Pons (tissue), 1 donor: ENCODE results near the gene BCKDHB.

Experiments used
- DNase-seq: peaks from one replicate; pipeline ENCODE4 v3.0.0-alpha.2; 2016; ENCODE audit warnings: low spot score

The BCKDHB gene

DNA sequence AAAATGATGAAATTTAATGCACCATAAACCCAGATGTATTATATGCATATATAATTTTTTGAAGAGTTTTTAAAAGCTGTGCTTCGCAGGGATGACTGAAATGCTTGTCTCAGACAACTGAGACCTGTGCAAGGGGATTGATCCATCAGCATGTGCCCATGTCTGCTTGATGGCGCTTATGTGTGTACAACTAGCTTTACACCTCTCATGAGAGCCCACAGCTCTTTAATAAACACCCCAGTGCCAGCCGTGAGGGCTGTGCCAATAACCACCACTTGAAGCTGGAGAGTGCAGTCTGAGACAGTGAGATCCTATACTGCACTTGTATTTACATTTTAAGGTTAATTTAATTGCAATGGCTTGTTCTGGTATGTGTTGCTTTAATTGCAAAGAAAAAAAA, 225.5 kb downstream of the BCKDHB start:
- DNase-seq = no peak

DNA sequence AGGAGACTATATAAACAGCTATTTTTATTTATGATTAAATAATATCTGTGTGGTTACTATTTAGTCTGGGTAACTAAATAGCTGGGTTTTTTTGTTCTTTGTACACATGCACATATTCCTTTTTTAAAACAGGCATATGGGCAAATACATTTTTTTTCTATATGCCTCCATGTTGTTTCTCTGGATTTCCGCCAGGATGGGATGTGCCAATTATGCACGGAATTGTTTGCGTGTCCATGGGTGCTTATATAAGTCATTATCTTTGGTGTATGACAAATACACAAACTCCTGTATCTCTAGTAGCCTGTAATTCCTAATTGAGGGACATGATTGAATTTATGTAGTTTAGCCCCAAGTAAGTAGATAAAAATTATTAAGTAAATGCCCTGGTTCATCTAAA, 226.9 kb downstream of the BCKDHB start:
- no peak for DNase-seq

DNA sequence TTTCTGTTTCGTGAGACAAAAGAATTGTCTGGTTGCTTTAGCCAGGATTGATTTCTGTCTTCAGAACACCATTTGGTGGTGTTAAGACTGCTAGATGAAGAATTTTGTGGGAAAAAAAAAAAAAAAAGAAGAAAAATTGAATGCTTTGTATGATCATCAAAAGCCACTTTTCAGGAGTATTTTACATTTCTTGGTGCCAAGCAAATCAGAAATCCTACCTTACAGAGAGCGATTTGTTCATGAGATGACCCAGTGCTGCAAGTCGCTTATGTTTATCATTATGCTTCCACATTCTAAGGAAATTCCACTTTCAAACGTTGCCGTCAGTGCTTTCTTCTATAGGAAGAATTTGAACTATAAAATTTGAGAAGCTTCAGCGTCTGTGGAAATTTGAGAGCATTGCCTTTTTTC, 228.7 kb downstream of the BCKDHB start:
- DNase-seq = no peak

DNA sequence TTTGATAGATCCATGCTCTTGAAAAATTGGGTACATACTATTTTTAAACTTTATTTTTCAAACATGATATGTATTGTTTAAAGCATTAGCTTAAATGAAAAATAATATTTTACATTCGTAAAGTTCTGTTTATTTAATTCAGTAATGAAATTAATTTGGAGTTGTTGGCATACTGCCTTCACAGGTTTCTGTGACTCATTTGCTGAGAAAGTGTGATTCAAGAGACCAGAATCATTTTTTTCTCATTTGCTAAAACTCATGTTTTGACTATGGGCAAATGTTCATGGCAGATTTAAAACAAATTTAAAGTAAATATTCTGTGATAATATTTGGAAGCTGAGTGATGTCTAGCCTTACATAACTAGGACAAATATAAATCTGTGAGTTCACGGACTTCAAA, 230.4 kb downstream of the BCKDHB start:
- no peak for DNase-seq

DNA sequence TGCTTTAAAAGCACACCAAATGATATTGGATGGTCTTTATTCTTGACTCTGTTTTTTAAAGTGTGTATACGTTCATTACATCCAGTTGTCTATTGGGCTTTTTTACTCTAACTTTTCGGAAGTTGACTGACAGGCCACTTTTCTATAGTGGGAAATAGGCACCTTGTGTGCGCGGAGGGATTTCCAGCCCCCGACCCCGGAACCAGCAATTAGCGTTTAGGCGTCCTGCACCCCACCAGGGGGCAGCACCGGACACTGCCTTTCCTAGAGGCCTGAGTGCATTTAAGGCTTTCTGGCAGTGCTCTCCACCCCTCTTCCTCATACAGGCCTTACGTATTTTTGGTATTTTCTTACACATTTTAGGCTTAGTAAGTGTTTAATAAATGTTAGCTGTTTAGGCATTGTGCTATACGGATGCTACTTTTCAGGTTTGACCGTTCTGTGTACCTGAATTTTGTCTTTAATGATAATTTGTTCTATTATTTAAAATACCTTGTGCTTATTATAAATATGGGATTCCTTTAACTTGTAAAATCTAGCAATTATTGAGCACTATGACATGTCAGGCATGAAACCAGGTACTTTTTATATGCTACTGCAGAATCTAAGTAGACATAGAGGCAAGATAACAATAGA, 231.8 kb downstream of the BCKDHB start:
- peak; percentile 61 for DNase-seq

DNA sequence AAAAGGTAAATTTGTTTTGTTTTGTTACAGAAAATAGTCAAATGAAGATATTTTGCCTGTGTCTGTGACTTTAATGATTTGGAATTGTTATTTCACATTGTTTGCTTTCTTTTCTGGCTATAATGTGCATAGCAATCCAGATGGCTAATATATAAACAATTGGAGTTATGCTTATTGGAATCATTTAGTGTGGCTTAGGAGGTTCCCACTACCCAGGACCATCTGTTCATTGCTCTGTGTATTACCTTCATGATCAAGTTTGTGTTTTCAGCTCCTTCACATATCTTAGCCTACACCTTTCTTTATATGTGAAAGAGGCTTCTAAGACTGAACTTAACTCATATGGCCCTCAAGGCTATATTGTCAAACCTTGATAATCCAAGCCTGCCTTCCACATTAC, 232.9 kb downstream of the BCKDHB start:
- DNase-seq = no peak

DNA sequence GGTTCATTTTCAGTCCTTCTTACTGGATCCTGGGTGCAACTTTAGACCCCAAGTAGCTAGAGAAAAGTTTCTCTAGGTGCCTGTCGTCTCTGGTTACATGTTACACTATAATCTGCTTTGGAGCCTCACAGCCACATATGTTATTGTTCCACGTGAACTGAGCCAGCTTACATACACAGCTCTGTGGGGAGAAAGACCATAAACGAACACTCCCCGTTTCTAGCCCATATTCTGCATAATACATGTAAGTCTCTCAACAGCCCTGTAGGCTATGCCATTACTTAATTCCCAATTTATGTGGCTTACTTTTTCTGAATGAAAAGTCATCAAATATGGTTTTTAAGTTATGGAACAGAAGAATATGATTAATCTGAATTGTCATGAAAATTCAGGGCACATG, 233.8 kb downstream of the BCKDHB start:
- DNase-seq = no peak

DNA sequence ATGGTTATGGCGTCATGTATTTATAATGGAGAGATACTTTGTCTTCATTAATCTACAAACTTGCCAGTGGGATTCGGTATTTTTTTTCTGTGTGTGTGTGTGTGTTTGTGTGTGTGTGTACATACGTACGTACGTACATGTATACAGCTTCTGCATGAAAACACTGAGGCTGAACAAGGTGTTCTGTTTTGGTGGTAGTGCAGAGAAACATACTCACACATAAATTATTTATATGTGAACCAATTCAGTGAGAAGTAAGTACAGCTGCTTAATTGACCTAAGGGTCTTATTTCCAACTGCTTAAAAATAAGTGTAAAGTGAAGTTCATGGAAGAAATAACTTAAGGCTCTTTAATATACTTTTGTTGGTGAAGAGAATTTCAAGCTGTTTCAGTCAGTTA, 234.2 kb downstream of the BCKDHB start:
- no peak for DNase-seq

DNA sequence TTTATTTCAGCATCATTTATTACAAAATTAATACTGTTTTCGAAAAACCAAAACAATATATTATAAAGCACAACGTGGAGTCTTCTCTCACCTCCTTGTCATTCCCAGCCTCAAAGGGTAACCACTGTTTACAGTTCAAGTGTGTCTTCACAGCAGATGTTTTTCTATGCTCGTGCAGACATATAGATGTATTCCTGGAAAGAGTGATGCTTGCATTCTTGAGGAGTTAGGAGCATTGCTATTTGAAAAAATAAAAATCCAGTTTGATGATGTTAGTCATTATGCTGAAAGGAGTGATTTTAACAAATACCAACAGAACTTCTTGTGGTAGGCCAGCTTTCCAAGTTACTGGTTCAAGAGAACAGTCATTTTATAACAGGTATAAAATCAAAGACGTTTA, 234.9 kb downstream of the BCKDHB start:
- DNase-seq = no peak

DNA sequence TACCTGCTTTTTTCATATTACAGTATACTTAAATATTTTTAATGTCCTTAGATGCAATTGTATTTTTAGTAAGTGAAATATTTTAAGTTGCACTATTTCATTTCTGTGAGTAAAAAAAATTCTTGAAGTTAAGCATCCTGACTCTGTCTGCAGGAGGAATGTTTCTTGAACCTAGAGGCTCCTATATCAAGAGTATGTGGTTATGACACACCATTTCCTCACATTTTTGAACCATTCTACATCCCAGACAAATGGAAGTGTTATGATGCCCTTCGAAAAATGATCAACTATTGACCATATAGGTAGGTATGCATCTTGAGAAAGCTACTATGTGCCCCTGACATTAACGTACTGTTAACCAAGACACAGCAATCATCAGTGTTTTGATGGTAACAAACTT, 237.0 kb downstream of the BCKDHB start:
- no peak for DNase-seq

DNA sequence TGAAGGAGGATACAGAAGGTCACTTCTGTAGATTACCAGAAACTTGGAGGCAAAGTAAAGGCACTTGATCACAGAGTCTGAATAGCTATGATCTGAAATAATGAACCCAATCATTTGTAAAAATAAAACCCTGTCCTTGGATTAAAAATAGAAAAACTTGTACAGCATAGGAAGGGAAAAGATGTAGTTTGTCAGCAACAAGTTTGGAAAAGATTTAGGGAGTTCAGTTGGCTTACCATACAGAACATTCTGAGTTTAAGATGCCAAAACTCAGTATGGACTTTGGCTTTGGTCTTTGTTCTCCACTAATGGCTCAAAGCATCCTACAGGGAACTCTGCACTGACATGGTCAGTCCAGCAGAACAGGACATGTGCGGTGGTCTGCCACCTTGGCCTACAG, 240.6 kb downstream of the BCKDHB start:
- DNase-seq = no peak

DNA sequence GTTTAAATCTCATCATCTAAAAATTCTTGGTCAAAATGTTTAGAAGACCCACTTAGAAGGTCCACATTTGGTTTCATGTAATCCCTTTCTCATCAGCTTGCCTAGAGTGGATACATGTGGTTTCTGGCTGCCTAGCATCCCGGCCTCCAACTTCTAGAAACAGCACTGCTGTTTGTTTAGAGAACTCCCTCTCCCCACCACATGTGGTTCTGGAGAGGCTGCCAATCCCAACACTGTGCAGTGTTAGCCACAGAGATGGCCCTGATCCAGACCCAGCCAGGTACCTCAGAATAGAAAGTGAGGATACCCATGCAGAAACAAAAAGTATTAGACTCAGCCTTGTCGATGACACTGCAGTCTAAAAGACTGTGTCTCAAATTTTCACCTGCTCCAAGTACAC, 241.8 kb downstream of the BCKDHB start:
- no peak for DNase-seq

DNA sequence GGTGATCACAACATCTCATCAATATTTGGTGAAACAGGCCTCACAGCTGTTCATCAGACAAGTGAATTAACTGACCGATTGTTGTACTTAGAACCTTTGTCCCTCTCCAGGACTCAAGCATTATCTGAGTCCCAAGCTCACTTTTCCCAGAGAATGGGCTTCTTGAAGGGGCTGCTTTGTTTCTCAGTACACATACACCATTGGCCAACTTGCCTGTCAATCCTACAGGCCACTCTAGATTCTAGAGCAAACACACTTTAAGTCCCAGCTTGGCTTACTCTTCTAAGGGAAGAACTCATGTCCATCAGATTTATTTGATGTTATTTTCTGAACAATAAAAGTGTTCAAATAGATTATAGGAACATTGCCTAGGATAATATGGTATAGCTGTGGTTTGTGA, 249.5 kb downstream of the BCKDHB start:
- DNase-seq = no peak

DNA sequence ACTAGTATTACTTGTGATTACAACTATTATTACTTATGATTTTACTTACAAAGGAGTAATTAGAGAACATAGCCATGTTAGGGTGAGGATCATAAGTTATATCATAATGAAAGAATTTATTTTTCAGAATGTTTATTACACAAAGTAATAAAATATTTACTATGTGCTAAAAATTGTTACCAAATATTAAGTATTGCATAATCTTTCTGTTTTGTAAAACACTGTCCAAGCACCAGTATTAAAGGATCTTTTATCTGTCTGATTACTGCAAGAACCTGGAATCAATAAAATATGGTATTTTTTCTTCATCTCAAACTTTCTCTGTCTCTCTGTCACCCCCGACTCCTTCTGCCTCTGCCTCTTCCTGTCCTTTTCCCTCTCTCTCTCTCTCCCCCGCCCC, 250.1 kb downstream of the BCKDHB start:
- no peak for DNase-seq

DNA sequence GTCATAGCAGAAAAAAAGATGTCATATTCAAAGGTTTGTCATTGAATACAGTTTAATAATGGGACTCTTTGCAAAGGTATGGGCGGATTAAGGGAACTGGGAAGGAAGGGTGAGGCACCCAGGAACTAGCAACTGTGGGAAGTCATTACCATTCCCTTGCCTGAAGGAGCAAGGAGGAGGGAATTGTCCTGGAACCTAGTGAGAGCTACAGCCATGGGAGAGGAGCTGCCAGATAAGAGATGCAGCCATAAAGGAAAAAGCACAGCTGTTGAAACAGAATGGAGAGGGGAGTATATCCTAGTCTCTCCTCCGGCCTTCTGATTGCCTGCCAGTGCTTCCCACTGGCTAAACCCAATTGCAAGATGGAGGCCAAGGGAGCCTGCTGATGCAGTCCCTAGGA, 250.6 kb downstream of the BCKDHB start:
- no peak for DNase-seq

DNA sequence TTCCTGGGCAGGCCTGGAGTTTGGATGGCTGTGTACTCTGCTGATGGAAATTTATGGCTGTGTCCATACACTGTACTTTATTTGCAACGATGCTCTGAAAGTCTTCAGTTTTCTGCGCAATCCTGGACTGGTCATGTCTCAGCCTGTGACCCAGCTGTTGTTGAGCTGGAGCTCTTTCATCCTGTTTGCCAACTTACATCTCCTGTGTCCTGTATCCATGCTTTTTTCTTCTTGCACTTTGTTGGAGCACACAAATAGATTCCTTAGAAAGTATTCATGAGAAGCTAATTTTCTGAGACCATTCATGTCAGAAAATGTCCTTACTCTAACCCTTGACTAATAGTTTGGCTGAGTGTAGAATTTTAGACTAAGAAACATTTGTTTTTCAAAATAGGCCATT, 251.2 kb downstream of the BCKDHB start:
- no peak for DNase-seq

DNA sequence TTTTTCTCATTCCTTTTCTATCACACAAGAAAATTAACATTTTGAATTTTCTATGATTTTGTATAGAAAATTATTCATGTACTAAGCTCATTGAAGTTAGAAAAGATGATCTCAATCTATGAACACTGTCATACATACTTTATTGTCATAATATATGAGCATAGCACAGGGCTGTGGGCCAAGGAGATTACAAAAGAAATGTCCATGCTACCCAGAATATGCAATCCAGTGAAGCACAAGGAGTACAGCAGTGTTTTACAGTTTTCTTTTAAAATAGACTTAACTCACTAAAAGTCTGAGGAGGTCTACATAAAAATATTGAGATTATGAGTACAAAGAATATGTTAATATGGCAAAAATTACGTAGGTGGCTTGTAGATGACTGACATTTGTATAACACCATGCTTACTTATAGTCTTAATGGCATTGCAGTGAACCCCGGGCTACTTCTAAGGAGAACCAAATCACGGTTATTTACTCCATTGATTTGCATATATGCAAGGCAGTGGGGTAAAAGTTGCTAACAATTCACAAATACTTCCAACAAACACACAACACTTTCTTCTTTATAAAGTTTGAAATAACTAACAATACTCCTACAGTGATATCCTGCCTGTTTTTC, 257.1 kb downstream of the BCKDHB start:
- DNase-seq = no peak

DNA sequence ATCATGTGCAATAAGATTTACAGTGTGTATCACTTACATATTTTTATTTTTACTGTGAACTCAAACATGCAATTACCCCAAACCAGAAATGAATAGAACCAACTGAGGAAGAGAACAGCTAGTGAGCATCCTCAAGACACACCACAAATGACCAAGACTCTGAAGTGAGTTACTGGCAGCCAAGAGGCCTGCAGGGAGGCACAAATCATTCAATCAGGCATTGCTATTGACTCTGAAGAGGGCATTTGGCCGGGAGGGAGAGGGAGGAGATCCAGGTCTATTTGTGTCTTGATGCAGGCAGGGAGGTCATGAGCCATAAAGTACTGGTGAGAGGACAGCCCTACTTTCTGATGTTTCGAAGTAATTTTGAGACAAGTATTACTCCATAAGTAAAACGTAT, 257.7 kb downstream of the BCKDHB start:
- DNase-seq = no peak

DNA sequence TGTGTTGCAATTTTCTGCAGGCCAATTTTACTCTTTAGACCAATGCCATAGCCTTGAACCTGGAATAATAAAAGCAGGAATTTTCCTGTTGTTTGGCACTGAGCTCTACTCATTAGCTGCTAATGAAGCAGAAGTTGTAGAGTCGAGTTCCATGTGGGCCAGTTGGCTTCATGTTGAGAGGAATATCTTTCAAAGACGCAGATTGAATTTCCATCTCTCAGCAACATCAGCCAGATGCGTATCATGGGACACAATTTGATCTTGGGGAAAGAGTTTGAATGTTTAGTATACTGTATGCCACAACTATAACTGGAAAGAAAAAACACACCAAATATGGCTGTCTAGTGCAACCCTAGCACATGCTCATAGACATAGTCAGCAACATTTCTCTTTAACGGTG, 259.6 kb downstream of the BCKDHB start:
- no peak for DNase-seq

DNA sequence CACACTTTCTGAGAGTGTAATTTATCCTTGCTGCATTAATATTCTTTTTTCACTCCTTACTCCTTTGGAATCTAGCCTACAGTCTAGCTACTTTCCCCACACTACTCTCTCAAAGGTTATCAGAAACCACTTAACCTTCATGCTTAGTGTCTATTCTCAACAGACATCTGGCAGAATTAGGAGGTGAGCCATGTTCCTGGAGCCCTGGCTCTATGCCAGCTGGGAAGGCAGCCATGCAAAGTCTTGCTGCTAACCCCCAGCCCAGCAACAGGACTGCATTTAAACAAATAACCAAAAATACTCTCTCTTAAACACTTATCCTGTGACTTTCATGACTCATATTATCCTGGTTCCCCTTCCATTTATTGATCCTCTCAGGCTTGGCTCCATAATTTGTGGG, 260.2 kb downstream of the BCKDHB start:
- no peak for DNase-seq

DNA sequence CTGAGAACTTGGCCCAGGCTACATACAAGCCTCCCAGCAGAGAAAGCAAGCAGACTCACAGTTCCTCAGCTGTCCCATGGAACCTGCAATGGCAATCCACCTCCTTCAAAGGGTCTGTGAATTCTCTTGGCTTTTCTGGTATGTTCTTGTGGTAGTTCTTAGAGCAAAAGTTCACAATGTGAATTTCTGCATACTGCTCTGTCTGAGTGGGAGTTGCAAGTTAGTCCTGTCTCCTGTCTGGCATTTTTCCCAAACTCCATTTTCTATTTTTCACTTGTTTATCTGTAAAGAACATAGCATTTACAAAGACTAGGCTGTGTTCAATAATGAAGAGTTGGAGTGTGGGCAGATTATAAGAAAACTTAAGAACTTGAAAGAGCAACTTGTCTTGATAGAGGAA, 269.9 kb downstream of the BCKDHB start:
- DNase-seq = no peak

DNA sequence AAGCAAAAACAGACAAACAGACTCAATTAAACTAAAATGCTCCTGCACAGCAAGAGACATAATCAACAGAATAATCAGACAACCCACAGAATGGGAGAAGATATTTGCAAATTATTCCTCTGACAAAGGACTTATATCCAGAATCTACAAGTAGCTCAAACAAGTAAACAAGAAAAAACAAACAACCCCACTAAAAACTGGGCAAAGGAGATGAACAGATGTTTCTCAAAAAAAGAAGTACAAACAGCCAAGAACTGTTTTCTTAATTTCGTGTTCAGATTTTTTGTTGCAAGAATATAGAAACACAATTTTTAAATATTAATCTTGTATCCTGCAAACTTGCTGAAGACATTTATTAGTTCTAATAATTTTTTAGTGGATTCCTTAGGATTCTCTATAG, 274.1 kb downstream of the BCKDHB start:
- no peak for DNase-seq

DNA sequence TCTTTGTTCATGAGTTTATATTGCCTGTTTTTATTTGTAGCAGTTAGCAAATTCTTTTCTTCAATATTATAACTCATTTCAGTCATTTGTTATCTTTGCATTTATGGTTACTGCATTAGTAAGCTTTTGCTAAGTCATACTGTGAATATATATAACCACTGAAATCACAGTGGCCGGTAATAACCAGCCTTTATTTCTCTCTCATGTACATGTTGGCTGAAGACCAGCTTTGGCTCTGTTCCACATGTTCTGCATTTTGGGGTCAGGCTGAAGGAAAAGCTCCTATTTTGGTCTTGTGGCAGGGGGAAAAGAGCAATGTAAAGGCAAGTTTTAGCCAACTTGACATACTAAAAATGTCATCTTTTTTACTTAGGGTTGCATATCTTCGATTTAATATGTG, 276.3 kb downstream of the BCKDHB start:
- DNase-seq = no peak

DNA sequence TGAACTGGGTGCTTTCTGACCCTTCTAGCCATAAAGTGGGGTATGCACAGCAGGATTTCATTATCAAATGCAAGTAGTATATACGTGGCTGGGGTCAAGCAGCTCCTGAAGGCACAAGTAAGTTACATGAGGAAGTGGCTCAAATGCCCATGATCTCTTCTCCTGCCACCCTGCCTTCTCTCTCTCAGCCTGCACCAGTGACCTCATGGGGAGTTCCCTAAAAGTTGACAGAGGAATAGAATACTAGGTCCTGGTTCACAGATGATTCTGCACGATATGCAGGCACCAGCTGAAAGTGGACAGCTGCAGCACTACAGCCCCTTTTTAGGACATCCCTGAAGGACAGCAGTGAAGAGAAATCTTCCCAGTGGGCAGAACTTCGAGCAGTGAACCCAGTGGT, 282.0 kb downstream of the BCKDHB start:
- no peak for DNase-seq
